ENCODE data around the gene CCDC82. TPM values are rescaled to one million over a fixed set of nuclear protein-coding genes. Genes with fewer than 3 reads are reported as not detected.
A peak's percentile ranks its signal among the peaks of the same experiment; 100 is the strongest.

CCDC82 gene
- polyA plus RNA-seq, 1 of the 3 experiments (the other 2 are of a cell fraction), result 8.7 TPM

GRCh38 chr11:96396637-96397036 lies 6.9 kb upstream of the CCDC82 start:
- WGBS (ENCODE audit: low lambda C conversion rate), result 67% methylated on average over 4 of the region's 4 CpGs
- peak; percentile 15 for DNase-seq
- no peaks in the 10 kb centered on the region for H3K9me3 ChIP-seq
- POLR2A ChIA-PET, result no interaction called here
- H4K20me1 ChIP-seq (ENCODE audit: insufficient read depth), result no peaks in the 10 kb centered on the region
- H3K27ac ChIP-seq (ENCODE audit: low read depth in 2 of 2, low read length in 1 of 2), result no peak overlapping the region
- H3K9me2 ChIP-seq, result no peaks in the 10 kb centered on the region
- CTCF ChIA-PET, result interaction anchor here (1.0 to 1.9 kb wide), 3 partner anchors 29 to 597 kb away, joined by 3 to 7 read pairs (median 3); no protein-coding TSS in a partner anchor
- H3F3A ChIP-seq (replicated peaks; ENCODE audit: insufficient read depth), result peaks cover 19% of the 10 kb centered on the region
- no peaks in the 10 kb centered on the region for H3K27me3 ChIP-seq (ENCODE audit: insufficient read depth)
- H3K4me3 ChIP-seq (ENCODE audit: low read depth in 2 of 2, low read length in 1 of 2), result no peak overlapping the region
- no peak overlapping the region for H2AFZ ChIP-seq (ENCODE audit: low read depth)
- H3K4me1 ChIP-seq (ENCODE audit: control insufficient read depth in 1 of 2, insufficient read depth in 2 of 2, low read depth in 1 of 2, low read length in 1 of 2), result peaks cover 8 to 9% of the 10 kb centered on the region in 2 experiments; a peak in 3 of 4 replicates
- no peak overlapping the region for H3K9ac ChIP-seq
- H3K4me2 ChIP-seq, result no peak overlapping the region
- TF ChIP-seq GABPA (IDR thresholded peaks at IDR 0.05; ENCODE audit: low read depth) (no peak), EP300 (IDR thresholded peaks at IDR 0.05; ENCODE audit: borderline replicate concordance in 1 of 2, low read depth in 1 of 2, low read length in 1 of 2) (peak in 1 of 2 experiments; percentile 10; a peak in 1 of 4 replicates), ELF1 (IDR thresholded peaks at IDR 0.05) (no peak), RCOR1 (IDR thresholded peaks at IDR 0.05; ENCODE audit: low read length) (no peak)
- peaks cover 34% of the 10 kb centered on the region for H3K79me2 ChIP-seq (ENCODE audit: insufficient read depth)
- H3K36me3 ChIP-seq (replicated peaks in 1 of 2; ENCODE audit: control insufficient read depth in 1 of 2, insufficient read depth in 2 of 2, low read length in 1 of 2), result peaks cover 0 to 8% of the 10 kb centered on the region in 2 experiments

GRCh38 chr11:96394773-96395172 lies 5.1 kb upstream of the CCDC82 start:
- Histone ChIP-seq H3K4me1 (ENCODE audit: control insufficient read depth in 1 of 2, insufficient read depth in 2 of 2, low read depth in 1 of 2, low read length in 1 of 2) (peaks cover 11 to 14% of the 10 kb centered on the region in 2 experiments; a peak in 3 of 4 replicates), H3K27ac (ENCODE audit: low read depth in 2 of 2, low read length in 1 of 2) (no peak overlapping the region), H3K27me3 (ENCODE audit: insufficient read depth) (no peaks in the 10 kb centered on the region), H2AFZ (ENCODE audit: low read depth) (no peak overlapping the region), H3K9ac (no peak overlapping the region), H3F3A (replicated peaks; ENCODE audit: insufficient read depth) (peaks cover 22% of the 10 kb centered on the region), H3K4me2 (no peak overlapping the region), H3K79me2 (ENCODE audit: insufficient read depth) (peaks cover 51% of the 10 kb centered on the region), H3K9me2 (no peaks in the 10 kb centered on the region), H3K9me3 (no peaks in the 10 kb centered on the region), H4K20me1 (ENCODE audit: insufficient read depth) (no peaks in the 10 kb centered on the region), H3K36me3 (replicated peaks in 1 of 2; ENCODE audit: control insufficient read depth in 1 of 2, insufficient read depth in 2 of 2, low read length in 1 of 2) (peaks cover 0 to 14% of the 10 kb centered on the region in 2 experiments), H3K4me3 (ENCODE audit: low read depth in 2 of 2, low read length in 1 of 2) (no peak overlapping the region)
- no peak for TF ChIP-seq SIN3A (IDR thresholded peaks at IDR 0.05; ENCODE audit: borderline replicate concordance, low read depth, low read length)
- TF ChIP-seq NFIC (IDR thresholded peaks at IDR 0.05; ENCODE audit: borderline replicate concordance), result no peak
- TF ChIP-seq RXRA (IDR thresholded peaks at IDR 0.05; ENCODE audit: borderline replicate concordance, low read depth), result no peak
- TF ChIP-seq RFX5 (IDR thresholded peaks at IDR 0.05; ENCODE audit: low read length), result no peak
- TF ChIP-seq JUND (IDR thresholded peaks at IDR 0.05), result no peak
- no peak for TF ChIP-seq MAX (IDR thresholded peaks at IDR 0.05; ENCODE audit: low read depth)
- no peak for TF ChIP-seq USF1 (IDR thresholded peaks at IDR 0.05; ENCODE audit: borderline replicate concordance, low read depth)
- no peak for TF ChIP-seq POLR2AphosphoS5 (IDR thresholded peaks at IDR 0.05; ENCODE audit: low read depth, low read length)
- no peak for TF ChIP-seq FOSL2 (IDR thresholded peaks at IDR 0.05; ENCODE audit: borderline replicate concordance, low read depth)
- TF ChIP-seq TAF1 (IDR thresholded peaks at IDR 0.05; ENCODE audit: borderline replicate concordance, low read depth, low read length), result no peak
- no peak for TF ChIP-seq MXI1 (IDR thresholded peaks at IDR 0.05; ENCODE audit: low read depth, low read length)
- no peak for TF ChIP-seq RCOR1 (IDR thresholded peaks at IDR 0.05; ENCODE audit: low read length)
- TF ChIP-seq SMC3 (IDR thresholded peaks at IDR 0.05; ENCODE audit: low read depth, low read length), result no peak
- TF ChIP-seq EZH2phosphoT487 (IDR thresholded peaks at IDR 0.05; ENCODE audit: borderline replicate concordance, low read depth), result no peak
- no peak for TF ChIP-seq GABPA (IDR thresholded peaks at IDR 0.05; ENCODE audit: low read depth)
- ChIA-PET POLR2A (no interaction called here), CTCF (interaction anchor here (1.0 to 2.9 kb wide), 10 partner anchors 13 to 1328 kb away, joined by 3 to 24 read pairs (median 6); partner anchors contain the start of genes MAML2 and SRSF8)
- DNase-seq, result no peak
